HS-5 (cell line): ENCODE results near the gene SHROOM3.
A peak's percentile ranks its signal among the peaks of the same experiment; 100 is the strongest.

ENCODE experiments used
- DNase-seq: peaks from one replicate; pipeline ENCODE4 v3.0.0-alpha.2; 2012; ENCODE audit warnings: low read depth

The SHROOM3 gene

GRCh38 chr4:76781698-76782595 lies 346.9 kb downstream of the SHROOM3 start:
- peak; percentile 96 for DNase-seq

DNA sequence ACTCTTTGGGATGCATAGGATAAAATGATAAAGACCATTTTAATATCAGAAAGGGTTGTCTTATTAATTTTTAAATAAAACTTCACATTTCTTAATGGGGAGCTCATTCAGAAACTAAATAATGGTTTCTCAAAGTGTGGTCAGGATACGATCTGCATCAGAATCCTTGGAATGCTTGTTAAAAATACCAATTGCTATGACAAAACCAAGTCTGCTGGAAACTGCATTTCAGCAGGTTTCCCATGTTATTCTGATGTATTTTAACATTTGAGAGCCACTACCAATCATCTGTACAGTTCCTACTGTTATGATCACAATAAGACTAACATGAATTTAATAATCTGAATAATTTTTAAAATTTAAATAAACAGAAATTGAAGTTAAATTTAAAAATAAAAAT lies 347.8 kb downstream of the SHROOM3 start:
- DNase-seq: peak; percentile 60

DNA sequence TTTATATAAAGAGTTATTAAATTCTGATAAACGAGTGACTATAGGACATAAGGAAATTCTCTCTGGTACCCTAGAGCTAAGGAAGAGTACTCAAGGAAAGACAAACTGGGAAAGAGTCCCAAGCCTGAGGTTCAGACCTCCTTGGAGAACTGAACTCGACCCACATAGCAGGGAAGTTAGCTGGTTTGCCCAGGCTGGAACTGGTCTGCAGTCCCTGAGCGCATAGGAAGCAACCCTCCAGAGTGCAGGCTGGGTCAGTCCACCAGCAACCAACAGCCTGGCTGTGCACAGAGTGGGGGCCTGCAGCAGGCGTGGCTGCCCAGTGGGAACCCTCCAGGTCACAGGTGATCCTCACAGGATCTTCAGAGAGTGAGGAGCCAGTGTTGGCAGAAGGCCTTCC lies 348.8 kb downstream of the SHROOM3 start:
- DNase-seq: no peak

GRCh38 chr4:76784237-76784636 lies 349.2 kb downstream of the SHROOM3 start:
- DNase-seq: no peak

DNA sequence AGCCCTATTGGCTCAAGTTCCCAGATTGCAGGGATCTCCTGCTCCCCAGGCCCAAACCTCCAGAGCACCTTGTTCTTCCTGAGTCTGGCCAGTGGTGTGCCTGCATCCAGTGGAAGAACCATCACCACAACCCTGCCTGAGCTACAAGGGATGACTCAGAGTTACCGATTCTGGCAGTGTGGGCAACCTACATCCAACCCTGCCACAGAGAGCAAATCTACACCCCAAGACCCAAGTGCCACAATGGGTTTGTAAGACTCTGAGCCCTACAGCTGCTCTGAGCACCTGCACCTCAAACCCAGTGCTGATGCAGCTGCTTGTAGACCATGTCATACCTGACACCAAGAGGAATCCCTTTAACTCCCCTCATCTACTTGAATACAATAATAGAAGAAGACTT lies 352.9 kb downstream of the SHROOM3 start:
- no peak for DNase-seq

- DNase-seq: no peak
Measured at GRCh38 chr4:76790377-76790776, 355.3 kb downstream of the SHROOM3 start.

GRCh38 chr4:76791479-76791878 lies 356.4 kb downstream of the SHROOM3 start:
- DNase-seq: no peak

GRCh38 chr4:76792418-76792817 lies 357.4 kb downstream of the SHROOM3 start:
- DNase-seq: no peak

DNA sequence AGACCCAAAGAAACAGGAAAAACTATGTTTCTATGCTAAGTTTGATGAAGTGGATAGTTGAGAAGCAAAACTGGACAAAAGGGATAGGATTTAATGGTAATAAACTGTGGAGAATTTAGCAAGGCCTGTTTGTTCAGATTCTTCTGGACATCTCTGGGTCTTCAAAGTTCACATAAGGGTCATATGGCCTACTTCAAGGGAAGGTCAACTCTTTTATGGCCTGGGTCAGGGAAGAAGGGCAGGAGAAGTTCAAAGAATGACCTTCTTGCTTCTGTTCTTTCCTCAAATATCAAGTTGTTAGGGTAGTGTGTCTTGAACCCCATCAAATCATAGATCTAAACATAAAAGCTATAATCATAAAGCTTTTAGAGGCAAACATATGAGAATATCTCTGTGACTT lies 360.2 kb downstream of the SHROOM3 start:
- no peak for DNase-seq

GRCh38 chr4:76799140-76799539 lies 364.1 kb downstream of the SHROOM3 start:
- no peak for DNase-seq

- no peak for DNase-seq
Measured at GRCh38 chr4:76799718-76800117, 364.7 kb downstream of the SHROOM3 start.

GRCh38 chr4:76800902-76801301 lies 365.9 kb downstream of the SHROOM3 start:
- no peak for DNase-seq

DNA sequence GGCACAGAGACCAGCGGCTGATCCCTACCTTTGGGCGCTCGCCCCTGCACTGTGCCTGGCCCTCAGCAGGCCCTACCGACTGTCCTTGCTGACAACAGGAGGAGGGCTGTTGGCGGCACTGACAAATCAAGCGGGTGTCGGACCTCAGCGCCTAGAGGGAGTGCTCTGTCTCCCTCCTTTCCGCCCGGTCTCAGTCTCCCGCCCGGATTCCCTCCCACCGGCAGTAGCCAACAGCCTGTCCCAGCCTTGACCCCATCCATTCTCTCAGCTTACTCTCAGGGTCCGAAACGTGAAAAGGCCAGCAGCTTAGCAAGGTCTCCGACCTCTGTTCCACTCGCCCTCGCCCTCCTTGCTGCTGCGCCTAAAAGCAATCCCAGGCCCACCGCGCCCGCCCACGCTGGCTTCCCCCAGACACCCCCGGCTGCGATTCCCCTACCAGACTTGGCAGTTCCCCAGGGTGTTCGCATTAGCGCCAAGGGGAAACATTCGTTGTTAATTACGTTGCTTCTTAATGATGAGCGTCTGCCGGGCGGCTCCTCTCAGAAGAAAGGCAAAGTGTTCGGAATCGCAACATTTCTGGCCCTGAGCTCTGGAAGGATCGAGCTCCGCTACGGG lies 366.7 kb downstream of the SHROOM3 start:
- DNase-seq: no peak

GRCh38 chr4:76802236-76803021 lies 367.4 kb downstream of the SHROOM3 start:
- no peak for DNase-seq

- DNase-seq: peak; percentile 52
Measured at GRCh38 chr4:76803522-76803921, 368.5 kb downstream of the SHROOM3 start.

DNA sequence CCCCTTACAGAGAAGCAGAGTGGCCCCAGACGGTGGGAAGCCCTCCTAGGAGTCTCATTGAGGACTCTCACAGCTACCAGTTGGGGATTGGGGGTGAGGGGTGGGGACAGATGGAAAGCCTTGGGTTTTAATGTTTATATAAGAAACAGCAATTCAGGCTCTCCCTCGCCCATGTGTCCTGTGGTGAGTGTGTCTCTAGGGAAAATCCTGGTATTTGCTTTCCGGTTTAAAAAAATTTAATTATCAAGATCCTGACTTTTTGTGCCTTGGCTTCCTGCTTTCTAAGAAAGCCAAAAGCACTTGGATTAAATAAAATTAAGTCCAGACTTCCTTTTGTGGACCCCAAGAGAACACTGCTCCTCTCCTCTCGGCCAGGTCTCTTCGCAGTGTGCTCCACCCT lies 369.1 kb downstream of the SHROOM3 start:
- no peak for DNase-seq

GRCh38 chr4:76806346-76806745 lies 371.3 kb downstream of the SHROOM3 start:
- DNase-seq: no peak

DNA sequence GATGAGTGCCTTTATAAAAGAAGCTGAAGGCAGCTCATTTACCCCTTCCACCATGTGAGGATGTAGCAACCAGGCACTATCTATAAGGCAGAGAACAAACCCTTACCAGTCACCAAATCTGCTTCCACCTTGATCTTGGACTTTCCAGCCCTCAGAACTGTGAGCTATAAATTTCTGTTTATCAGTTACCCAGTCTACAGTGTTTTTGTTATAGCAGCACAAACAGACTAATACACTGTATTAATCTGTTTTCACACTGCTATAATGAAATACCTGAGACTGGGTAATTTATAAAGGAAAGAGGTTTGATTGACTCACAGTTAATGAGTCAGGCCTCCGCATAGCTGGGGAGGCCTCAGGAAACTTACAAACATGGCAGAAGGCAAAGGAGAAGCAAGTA lies 371.7 kb downstream of the SHROOM3 start:
- no peak for DNase-seq

DNA sequence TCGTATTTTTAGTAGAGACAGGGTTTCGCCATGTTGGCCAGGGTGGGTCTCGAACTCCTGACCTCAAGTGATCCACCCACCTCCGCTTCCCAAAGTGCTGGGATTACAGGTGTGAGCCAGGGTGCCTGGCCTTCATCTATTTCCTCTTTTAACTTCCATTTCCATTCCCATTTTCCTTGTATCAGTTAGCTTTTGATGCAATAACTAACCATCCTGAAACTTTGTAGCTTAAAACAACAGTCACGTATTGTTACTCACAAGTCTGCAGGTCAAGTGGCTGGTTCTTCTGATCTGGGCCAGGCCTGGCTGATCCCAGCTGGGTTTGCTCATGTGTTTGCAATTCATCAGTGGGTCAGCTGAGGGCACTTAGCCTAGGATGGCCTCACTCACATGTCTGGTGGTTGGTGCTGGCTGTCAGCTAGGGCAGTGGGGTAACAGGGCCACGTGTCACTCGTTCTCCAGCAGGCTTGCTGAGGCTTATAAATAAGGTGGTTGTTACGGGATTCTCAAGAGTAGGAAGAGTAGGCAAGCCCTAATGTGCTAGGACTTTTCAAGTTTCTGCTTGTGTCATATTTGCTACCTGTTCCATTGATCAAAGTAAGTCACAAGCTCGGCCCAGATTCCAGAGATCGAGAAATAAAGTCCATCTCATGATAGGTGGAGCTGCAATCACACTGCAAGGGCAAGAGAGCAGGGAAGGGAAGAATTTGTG lies 374.7 kb downstream of the SHROOM3 start:
- DNase-seq: no peak

- DNase-seq: no peak
Measured at GRCh38 chr4:76811604-76812412, 376.8 kb downstream of the SHROOM3 start.

DNA sequence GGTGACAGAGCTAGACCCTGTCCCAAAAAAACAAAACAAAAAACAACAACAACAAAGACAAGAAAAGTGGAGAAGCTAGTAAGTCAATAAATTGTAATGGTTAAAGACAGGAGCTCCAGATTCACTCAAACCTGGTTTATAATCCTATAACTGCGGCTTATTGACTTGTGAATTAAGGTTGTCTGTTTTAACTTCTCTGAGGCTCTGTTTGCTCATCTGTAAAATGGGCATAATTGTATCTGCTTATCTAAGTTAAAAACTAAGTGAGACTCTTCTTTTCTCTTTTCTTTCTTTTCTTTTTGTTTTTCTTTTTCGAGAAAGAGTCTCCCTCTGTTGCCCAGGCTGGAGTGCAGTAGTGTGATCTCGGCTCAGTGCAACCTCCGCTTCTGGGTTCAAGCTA lies 378.0 kb downstream of the SHROOM3 start:
- no peak for DNase-seq
